GM18909 (cell line): ENCODE results near the gene ODF4.

Experiments
- ATAC-seq: cut with Tn5 transposase; IDR thresholded peaks from one replicate; pipeline ENCODE4 v1.9.1; 2021; ENCODE audit warnings: mild to moderate bottlenecking; ENCODE audit not compliant: unreplicated experiment, poor library complexity

ODF4 gene

GRCh38 chr17:8339540-8339939 is at the start of gene ODF4:
TSS of gene ODF4 (plus strand) at chr17:8339840. CDS start at chr17:8340052, 212 bp downstream.
- ATAC-seq, result no peak

- ATAC-seq, result no peak
Observed at GRCh38 chr17:8290043-8290442, 49.6 kb upstream of the ODF4 start.

GRCh38 chr17:8292639-8293395 is 46.8 kb upstream of the ODF4 start:
- ATAC-seq, result no peak

- no peak for ATAC-seq
Observed at GRCh38 chr17:8294361-8294760, 45.3 kb upstream of the ODF4 start.

GRCh38 chr17:8294814-8295316 is 44.8 kb upstream of the ODF4 start:
- ATAC-seq, result no peak

- no peak for ATAC-seq
Observed at GRCh38 chr17:8300226-8300625, 39.4 kb upstream of the ODF4 start.

- no peak for ATAC-seq
Observed at GRCh38 chr17:8300627-8301242, 38.9 kb upstream of the ODF4 start.

- ATAC-seq, result no peak
Observed at GRCh38 chr17:8310601-8311123, 29.0 kb upstream of the ODF4 start.

GRCh38 chr17:8311131-8311790 is 28.4 kb upstream of the ODF4 start:
- ATAC-seq, result no peak

- ATAC-seq, result no peak
Observed at GRCh38 chr17:8312251-8312650, 27.4 kb upstream of the ODF4 start.

GRCh38 chr17:8312726-8313600 is 26.7 kb upstream of the ODF4 start:
- no peak for ATAC-seq

GRCh38 chr17:8314797-8315763 is 24.6 kb upstream of the ODF4 start:
- ATAC-seq, result no peak

- no peak for ATAC-seq
Observed at GRCh38 chr17:8315764-8316217, 23.8 kb upstream of the ODF4 start.

GRCh38 chr17:8318010-8318935 is 21.4 kb upstream of the ODF4 start:
- no peak for ATAC-seq

GRCh38 chr17:8320262-8320661 is 19.4 kb upstream of the ODF4 start:
- no peak for ATAC-seq

GRCh38 chr17:8320990-8321389 is 18.6 kb upstream of the ODF4 start:
- no peak for ATAC-seq

GRCh38 chr17:8322061-8322460 is 17.6 kb upstream of the ODF4 start:
- no peak for ATAC-seq

- no peak for ATAC-seq
Observed at GRCh38 chr17:8324132-8324531, 15.5 kb upstream of the ODF4 start.
